ENCODE data around the gene GAS7. TPM values are rescaled to one million over a fixed set of nuclear protein-coding genes. Genes with fewer than 3 reads are reported as not detected.

Gene GAS7
- total RNA-seq, 2 donors from 2014 or later, result 79.7 to 113 TPM

DNA sequence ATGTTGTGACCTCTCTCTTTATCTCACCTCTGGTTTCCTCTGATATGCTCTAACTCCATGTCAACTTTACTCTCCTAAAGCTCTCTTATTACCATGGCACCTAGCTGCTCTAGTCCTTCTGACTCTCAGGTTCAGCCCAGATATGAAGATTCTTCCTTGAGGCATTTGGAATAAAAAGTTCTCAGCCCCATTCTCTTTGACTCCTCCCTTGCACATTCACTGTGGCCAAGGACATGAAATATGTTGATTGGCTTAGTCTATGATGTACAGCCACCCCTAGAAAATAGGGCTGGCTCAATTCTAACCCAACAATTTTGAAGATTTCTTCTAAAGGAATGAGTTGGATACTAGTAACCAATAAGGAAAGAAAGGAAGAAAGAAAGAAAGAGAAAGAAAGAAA lies 20.8 kb upstream of the GAS7 start:
- no peaks in the 10 kb centered on the region for H3K27me3 ChIP-seq
- DNase-seq (ENCODE audit: low spot score), result no peak
- TF ChIP-seq, protein P1, sequence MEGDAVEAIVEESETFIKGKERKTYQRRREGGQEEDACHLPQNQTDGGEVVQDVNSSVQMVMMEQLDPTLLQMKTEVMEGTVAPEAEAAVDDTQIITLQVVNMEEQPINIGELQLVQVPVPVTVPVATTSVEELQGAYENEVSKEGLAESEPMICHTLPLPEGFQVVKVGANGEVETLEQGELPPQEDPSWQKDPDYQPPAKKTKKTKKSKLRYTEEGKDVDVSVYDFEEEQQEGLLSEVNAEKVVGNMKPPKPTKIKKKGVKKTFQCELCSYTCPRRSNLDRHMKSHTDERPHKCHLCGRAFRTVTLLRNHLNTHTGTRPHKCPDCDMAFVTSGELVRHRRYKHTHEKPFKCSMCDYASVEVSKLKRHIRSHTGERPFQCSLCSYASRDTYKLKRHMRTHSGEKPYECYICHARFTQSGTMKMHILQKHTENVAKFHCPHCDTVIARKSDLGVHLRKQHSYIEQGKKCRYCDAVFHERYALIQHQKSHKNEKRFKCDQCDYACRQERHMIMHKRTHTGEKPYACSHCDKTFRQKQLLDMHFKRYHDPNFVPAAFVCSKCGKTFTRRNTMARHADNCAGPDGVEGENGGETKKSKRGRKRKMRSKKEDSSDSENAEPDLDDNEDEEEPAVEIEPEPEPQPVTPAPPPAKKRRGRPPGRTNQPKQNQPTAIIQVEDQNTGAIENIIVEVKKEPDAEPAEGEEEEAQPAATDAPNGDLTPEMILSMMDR (IDR thresholded peaks at IDR 0.05), result no peak
- H3K36me3 ChIP-seq, result no peaks in the 10 kb centered on the region
- peaks cover 0 to 22% of the 10 kb centered on the region in 2 donors for H3K9me3 ChIP-seq
- H3K27ac ChIP-seq, result no peak overlapping the region
- H3K4me1 ChIP-seq, result no peaks in the 10 kb centered on the region
- H3K4me3 ChIP-seq, result no peak overlapping the region

DNA sequence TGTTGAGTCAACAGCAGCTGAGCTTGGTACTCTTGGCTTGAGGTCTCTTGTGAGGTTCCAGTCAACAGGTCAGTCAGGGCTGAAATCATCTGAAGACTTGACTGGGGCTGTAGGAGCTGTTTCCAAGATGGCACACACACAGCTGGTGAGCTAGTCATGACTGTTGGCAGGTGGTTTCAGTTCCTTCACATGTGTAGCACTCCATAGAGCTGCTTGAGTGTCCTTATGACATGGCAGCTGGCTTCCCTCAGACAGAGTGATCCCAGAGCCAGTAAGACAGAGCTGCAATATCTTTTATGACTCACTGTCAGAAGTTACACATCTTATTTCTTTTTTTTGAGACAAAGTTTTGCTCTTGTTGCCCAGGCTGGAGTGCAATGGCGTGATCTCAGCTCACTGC lies 19.5 kb upstream of the GAS7 start:
- Histone ChIP-seq H3K4me1 (no peaks in the 10 kb centered on the region), H3K36me3 (no peaks in the 10 kb centered on the region), H3K4me3 (no peak overlapping the region), H3K27me3 (no peaks in the 10 kb centered on the region), H3K27ac (no peak overlapping the region), H3K9me3 (peaks cover 0 to 18% of the 10 kb centered on the region in 2 donors)
- TF ChIP-seq, protein P1 (IDR thresholded peaks at IDR 0.05), result no peak
- DNase-seq (ENCODE audit: low spot score), result no peak

DNA sequence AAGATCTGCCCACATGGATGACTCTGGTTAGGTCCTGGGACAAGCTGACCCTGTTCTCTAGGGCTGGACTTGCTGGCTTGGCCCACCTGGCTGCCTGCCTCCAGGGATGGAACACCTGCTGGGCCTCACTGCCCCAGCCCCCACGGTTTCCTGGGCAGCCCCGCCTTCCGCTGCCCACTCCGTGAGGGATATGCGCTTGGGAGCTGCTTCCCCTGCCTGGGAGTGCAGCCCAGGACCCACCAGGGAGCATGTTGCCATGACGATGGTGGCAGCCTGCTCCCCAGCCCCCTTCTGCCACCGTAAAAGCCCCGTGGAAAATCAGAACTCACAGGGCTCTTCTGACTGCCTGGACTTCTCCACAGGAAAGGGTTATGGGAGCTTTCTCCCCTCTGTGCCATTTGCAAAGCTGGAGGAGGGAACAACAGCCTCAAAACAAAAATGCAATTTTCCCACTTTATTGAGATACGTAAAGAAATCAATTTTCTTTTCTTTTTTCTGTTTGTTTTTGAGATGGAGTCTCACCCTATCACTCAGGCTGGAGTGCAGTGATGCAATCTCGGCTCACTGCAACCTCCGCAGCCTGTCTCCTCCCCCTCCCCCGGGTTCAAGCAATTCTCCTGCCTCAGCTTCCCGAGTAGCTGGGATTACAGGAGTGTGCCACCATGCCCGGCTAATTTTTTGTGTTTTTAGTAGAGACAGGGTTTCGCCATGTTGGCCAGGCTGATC lies 18.0 kb upstream of the GAS7 start:
- H3K4me3 ChIP-seq, result no peak overlapping the region
- TF ChIP-seq, protein P1 (IDR thresholded peaks at IDR 0.05), result no peak
- no peaks in the 10 kb centered on the region for H3K4me1 ChIP-seq
- H3K27ac ChIP-seq, result no peak overlapping the region
- H3K27me3 ChIP-seq, result no peaks in the 10 kb centered on the region
- peaks cover 0 to 15% of the 10 kb centered on the region in 2 donors for H3K9me3 ChIP-seq
- no peaks in the 10 kb centered on the region for H3K36me3 ChIP-seq
- no peak for DNase-seq (ENCODE audit: low spot score)

DNA sequence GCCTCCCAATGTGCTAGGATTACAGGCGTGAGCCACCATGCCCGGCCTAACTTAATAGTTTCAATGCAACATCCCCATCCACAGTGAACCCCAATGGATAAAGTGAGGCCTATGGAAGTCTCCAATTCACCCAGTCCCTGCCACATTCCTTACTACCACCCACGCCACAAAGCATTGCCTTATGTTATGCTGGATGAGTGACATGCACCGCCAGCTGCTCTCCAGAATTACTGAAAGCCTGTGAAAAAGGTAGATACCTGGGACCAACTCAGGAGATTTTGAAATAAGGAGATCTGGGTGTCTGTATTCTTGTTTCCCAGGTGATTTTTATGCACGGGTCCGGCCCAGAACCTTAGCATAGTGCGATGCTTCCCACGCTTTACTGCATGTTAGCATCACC lies 16.9 kb upstream of the GAS7 start:
- TF ChIP-seq, protein P1 (IDR thresholded peaks at IDR 0.05), result no peak
- H3K27me3 ChIP-seq, result no peaks in the 10 kb centered on the region
- H3K4me1 ChIP-seq, result no peaks in the 10 kb centered on the region
- H3K4me3 ChIP-seq, result no peak overlapping the region
- no peaks in the 10 kb centered on the region for H3K36me3 ChIP-seq
- DNase-seq (ENCODE audit: low spot score), result no peak
- H3K9me3 ChIP-seq, result peaks cover 0 to 15% of the 10 kb centered on the region in 2 donors
- H3K27ac ChIP-seq, result no peak overlapping the region

DNA sequence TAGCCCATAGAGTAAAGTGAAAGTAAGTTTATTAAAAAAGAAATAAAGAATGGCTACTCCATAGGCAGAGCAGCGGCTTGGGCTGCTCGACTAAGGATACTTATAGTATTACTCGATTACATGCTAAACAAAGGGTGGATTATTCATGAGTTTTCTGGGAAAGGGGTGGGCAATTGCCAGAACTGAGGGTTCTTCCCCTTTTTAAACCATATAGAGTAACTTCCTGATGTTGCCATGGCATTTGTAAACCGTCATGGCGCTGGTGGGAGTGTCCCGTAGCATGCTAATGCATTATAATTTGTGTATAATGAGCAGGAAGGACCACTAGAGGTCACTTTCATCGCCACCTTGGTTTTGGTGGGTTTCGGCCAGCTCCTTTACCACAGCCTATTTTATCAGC lies 13.3 kb upstream of the GAS7 start:
- H3K27ac ChIP-seq, result no peak overlapping the region
- no peaks in the 10 kb centered on the region for H3K36me3 ChIP-seq
- no peak overlapping the region for H3K4me3 ChIP-seq
- no peaks in the 10 kb centered on the region for H3K27me3 ChIP-seq
- H3K9me3 ChIP-seq, result no peaks in the 10 kb centered on the region
- H3K4me1 ChIP-seq, result no peaks in the 10 kb centered on the region
- TF ChIP-seq, protein P1 (IDR thresholded peaks at IDR 0.05), result no peak
- no peak for DNase-seq (ENCODE audit: low spot score)

DNA sequence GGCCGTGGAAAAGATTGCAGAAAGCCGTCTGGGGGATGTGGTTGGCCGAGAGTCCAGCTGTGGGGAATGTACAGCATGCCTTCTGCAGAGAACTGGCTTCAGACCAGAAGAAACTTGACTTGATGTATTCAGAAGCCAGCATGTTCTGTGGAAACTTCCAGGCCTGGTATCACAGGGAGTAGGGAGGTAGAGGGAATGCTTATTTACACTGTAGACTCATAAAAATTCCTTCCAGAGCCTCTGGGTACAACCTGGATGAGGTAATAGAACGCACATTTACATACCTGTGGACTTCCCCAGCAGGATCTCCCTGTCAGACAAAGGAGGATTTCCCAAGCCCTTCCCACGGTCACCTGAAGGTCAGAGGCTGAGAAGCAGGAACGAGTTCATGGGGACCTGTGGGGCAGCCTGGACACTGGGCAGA lies 11.8 kb upstream of the GAS7 start:
- DNase-seq (ENCODE audit: low spot score), result no peak
- TF ChIP-seq, protein P1 (IDR thresholded peaks at IDR 0.05), result no peak
- no peaks in the 10 kb centered on the region for H3K27me3 ChIP-seq
- H3K4me3 ChIP-seq, result no peak overlapping the region
- no peak overlapping the region for H3K27ac ChIP-seq
- H3K9me3 ChIP-seq, result peaks cover 0 to 9% of the 10 kb centered on the region in 2 donors
- no peaks in the 10 kb centered on the region for H3K36me3 ChIP-seq
- H3K4me1 ChIP-seq, result no peaks in the 10 kb centered on the region

Data from right atrium auricular region (tissue), 2 donors.